PC-3 (cell line): Measurements from ENCODE around the gene DPEP2. TPM values are rescaled to one million over a fixed set of nuclear protein-coding genes. Genes with fewer than 3 reads are reported as not detected.
"Not testable (repeated sequence)": the region's sequence is repeated elsewhere in the genome, so short reads cannot be mapped to it uniquely, and the experiment has no call there.

ENCODE experiments used
- ATAC-seq: fragments of 200-7000 bp; cut with Tn5 transposase; 2 replicates; pipeline ENCODE4 v1.9.1; 2020; ENCODE audit warnings: mild to moderate bottlenecking, moderate library complexity
- BruUV-seq: library from RNA; stranded (reverse); fragments of 400-500 nt; replicated peaks from 2 replicates; lab custom pipeline; 2021; lab: Mats Ljungman, UMichigan
- CTCF ChIA-PET: fragments of 300-600 bp; sonication (Branson Sonifier 250); formaldehyde crosslinking; loops from one replicate; lab custom pipeline; 2022; ENCODE audit warnings: antibody characterized with exemption; lab: Charles Lee
- POLR2A ChIA-PET: fragments of 300-600 bp; sonication (Branson Sonifier 250); formaldehyde crosslinking; loops from one replicate; lab custom pipeline; 2022; ENCODE audit warnings: antibody characterized with exemption; ENCODE audit not compliant: unreplicated experiment; lab: Charles Lee
- DNase-seq: peaks from one replicate; pipeline ENCODE4 v3.0.0-alpha.2; 2015
- H2AFZ ChIP-seq: fragments of 300-600 bp; sonication (generic); 2 replicates; pipeline ENCODE4 v1.6.0; 2016; ENCODE audit warnings: antibody characterized with exemption, low read length
- H3F3A ChIP-seq: fragments of 300-600 bp; sonication (generic); one replicate; pipeline ENCODE4 v1.6.0; 2017; ENCODE audit warnings: antibody characterized with exemption, low read length, control low read depth, mild to moderate bottlenecking; ENCODE audit not compliant: unreplicated experiment
- H3K27ac ChIP-seq: fragments of 300-600 bp; sonication (generic); 2 replicates; pipeline ENCODE4 v1.5.1; 2016; ENCODE audit warnings: mild to moderate bottlenecking, low read length
- H3K27me3 ChIP-seq: fragments of 300-600 bp; sonication (generic); 2 replicates; pipeline ENCODE4 v1.6.1; 2016; ENCODE audit warnings: low read length, mixed read lengths
- H3K36me3 ChIP-seq: fragments of 300-600 bp; sonication (generic); 2 replicates; pipeline ENCODE4 v1.6.1; 2016; ENCODE audit warnings: low read depth, mixed run types, low read length, mixed read lengths
- H3K4me1 ChIP-seq: fragments of 300-600 bp; sonication (generic); 2 replicates; pipeline ENCODE4 v1.5.1; 2016; ENCODE audit warnings: low read length; ENCODE audit not compliant: insufficient read depth
- H3K4me2 ChIP-seq: fragments of 300-600 bp; sonication (generic); 2 replicates; pipeline ENCODE4 v1.6.0; 2016; ENCODE audit warnings: low read length
- H3K4me3 ChIP-seq: fragments of 300-600 bp; sonication (generic); 2 replicates; pipeline ENCODE4 v1.5.1; 2016; ENCODE audit warnings: mild to moderate bottlenecking, low read length, mixed read lengths
- H3K79me2 ChIP-seq: fragments of 300-600 bp; sonication (generic); 2 replicates; pipeline ENCODE4 v1.6.1; 2017; ENCODE audit warnings: low read length, mixed read lengths
- H3K9ac ChIP-seq: fragments of 300-600 bp; sonication (generic); 2 replicates; pipeline ENCODE4 v1.6.0; 2016; ENCODE audit warnings: mild to moderate bottlenecking, low read length
- H3K9me2 ChIP-seq: fragments of 300-600 bp; sonication (generic); replicated peaks from 2 replicates; pipeline ENCODE4 v1.6.1; 2016; ENCODE audit warnings: mixed run types, low read length, mixed read lengths
- H3K9me3 ChIP-seq: fragments of 300-600 bp; sonication (generic); 2 replicates; pipeline ENCODE4 v1.6.1; 2016; ENCODE audit warnings: low read length, mixed read lengths
- H4K20me1 ChIP-seq: fragments of 300-600 bp; sonication (generic); 2 replicates; pipeline ENCODE4 v1.6.1; 2016; ENCODE audit warnings: low read length, mixed read lengths
- EZH2 ChIP-seq: fragments of 300-600 bp; sonication (generic); IDR thresholded peaks from one replicate; pipeline ENCODE4 v1.6.1; 2017; ENCODE audit warnings: antibody characterized with exemption, mild to moderate bottlenecking, low read length; ENCODE audit not compliant: unreplicated experiment
- EZH2phosphoT487 ChIP-seq: fragments of 300-600 bp; sonication (generic); IDR thresholded peaks from 2 replicates; pipeline ENCODE4 v1.6.1; 2018; ENCODE audit warnings: mild to moderate bottlenecking, antibody characterized with exemption, low read length, borderline replicate concordance
- intact Hi-C: fragments of 100-400 bp; cut with micrococcal nuclease; formaldehyde crosslinking; loops from 2 replicates; pipeline ENCODE4 v1.9.0; 2023
- total RNA-seq: library from RNA; depleted of rRNA; stranded (reverse); fragments of >200 nt; gene quantifications from 2 replicates; pipeline ENCODE4 v1.2.3, GENCODE V29; 2014
- TF ChIP-seq, protein P1 (sequence below): fragments of 300-600 bp; sonication (generic); conservative IDR thresholded peaks from 2 replicates; pipeline ENCODE4 v1.5.1; 2017; ENCODE audit warnings: antibody characterized with exemption, low read depth, mild to moderate bottlenecking, low read length

The DPEP2 gene
- total RNA-seq, 1 experiment from 2014 or later = not detected

DNA sequence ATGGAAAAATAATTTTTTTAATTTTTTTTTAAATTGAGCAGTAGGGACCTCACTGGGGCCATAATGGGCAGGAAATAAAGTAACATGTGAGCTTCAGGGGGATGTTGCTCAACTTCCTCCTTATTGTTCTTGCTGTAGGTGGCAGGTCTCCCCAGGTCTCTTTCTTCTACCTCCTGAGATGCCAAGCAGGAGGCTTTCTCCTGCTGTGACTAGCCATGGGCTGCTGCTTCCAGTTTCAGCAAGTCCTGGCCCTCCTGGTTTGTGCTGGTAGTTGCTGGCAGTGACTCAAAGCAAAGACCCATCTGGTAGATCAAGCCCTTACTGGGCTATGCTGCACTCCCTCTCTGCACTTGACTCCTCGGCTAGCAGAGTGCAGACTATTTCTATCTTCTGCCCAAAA, 14.2 kb upstream of the DPEP2 start:
- Histone ChIP-seq H3K9me2 (no peaks in the 10 kb centered on the region), H3K9ac (no peak overlapping the region), H3F3A (no peaks in the 10 kb centered on the region), H3K36me3 (no peaks in the 10 kb centered on the region), H3K27me3 (no peaks in the 10 kb centered on the region), H3K27ac (no peak overlapping the region), H3K9me3 (no peaks in the 10 kb centered on the region), H3K79me2 (no peaks in the 10 kb centered on the region), H4K20me1 (no peaks in the 10 kb centered on the region), H3K4me3 (no peak overlapping the region), H3K4me2 (no peak overlapping the region), H3K4me1 (no peaks in the 10 kb centered on the region), H2AFZ (no peak overlapping the region)
- no TSS peak for BruUV-seq
- ChIA-PET POLR2A (no interaction called here), CTCF (no interaction called here)
- ATAC-seq (no peak), DNase-seq (no peak)
- intact Hi-C loops = no loop called here
- TF ChIP-seq EZH2 (no peak), EZH2phosphoT487 (no peak)
- TF ChIP-seq, protein P1, sequence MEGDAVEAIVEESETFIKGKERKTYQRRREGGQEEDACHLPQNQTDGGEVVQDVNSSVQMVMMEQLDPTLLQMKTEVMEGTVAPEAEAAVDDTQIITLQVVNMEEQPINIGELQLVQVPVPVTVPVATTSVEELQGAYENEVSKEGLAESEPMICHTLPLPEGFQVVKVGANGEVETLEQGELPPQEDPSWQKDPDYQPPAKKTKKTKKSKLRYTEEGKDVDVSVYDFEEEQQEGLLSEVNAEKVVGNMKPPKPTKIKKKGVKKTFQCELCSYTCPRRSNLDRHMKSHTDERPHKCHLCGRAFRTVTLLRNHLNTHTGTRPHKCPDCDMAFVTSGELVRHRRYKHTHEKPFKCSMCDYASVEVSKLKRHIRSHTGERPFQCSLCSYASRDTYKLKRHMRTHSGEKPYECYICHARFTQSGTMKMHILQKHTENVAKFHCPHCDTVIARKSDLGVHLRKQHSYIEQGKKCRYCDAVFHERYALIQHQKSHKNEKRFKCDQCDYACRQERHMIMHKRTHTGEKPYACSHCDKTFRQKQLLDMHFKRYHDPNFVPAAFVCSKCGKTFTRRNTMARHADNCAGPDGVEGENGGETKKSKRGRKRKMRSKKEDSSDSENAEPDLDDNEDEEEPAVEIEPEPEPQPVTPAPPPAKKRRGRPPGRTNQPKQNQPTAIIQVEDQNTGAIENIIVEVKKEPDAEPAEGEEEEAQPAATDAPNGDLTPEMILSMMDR = no peak

- H3K4me1 ChIP-seq, H3K4me2 ChIP-seq, intact Hi-C loops, BruUV-seq, H3K9me3 ChIP-seq, H4K20me1 ChIP-seq, H3K79me2 ChIP-seq, ATAC-seq, H3K27me3 ChIP-seq, H3F3A ChIP-seq, H3K4me3 ChIP-seq, H2AFZ ChIP-seq, H3K36me3 ChIP-seq, H3K9ac ChIP-seq, DNase-seq, H3K9me2 ChIP-seq, H3K27ac ChIP-seq, POLR2A ChIA-PET, CTCF ChIA-PET: not testable (repeated sequence)
Observed at GRCh38 chr16:68009872-68010271, 10.6 kb upstream of the DPEP2 start.

DNA sequence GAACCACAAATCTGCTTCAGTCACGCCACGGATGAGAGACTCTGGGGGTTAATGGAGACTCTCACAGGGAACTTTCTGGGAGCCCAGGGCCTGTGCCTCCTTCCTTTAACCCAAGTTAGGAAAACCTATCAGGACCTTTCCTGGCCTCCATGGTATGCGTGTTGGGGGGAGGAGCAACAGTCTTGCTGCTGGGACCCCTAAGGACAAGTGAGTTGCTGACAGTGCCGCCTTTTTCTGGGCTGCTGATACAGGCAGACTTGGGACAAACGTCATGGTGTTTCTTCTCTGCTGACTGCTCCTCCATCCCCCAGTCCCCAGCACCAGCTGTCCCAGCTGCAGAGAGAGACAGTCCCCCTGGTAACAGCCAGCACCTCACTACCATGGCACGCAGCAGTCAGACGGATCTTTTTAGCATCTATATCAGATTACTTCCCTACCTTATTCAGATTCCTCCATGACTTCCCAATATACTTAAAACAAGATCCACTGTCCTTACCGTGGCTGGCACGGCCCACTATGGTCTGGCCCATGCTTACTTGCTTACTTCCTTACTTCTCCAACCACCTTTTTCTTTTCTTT, 10.0 kb upstream of the DPEP2 start:
- intact Hi-C loops = no loop called here
- no peak overlapping the region for H3K4me3 ChIP-seq
- H3K79me2 ChIP-seq = no peaks in the 10 kb centered on the region
- TF ChIP-seq, protein P1 = no peak
- TF ChIP-seq EZH2phosphoT487 (no peak), EZH2 (no peak)
- H3K9ac ChIP-seq = no peak overlapping the region
- H3K9me2 ChIP-seq = no peaks in the 10 kb centered on the region
- no peaks in the 10 kb centered on the region for H3K4me1 ChIP-seq
- POLR2A ChIA-PET = no interaction called here
- no peak for ATAC-seq
- CTCF ChIA-PET = no interaction called here
- no peak overlapping the region for H3K4me2 ChIP-seq
- no peaks in the 10 kb centered on the region for H4K20me1 ChIP-seq
- H2AFZ ChIP-seq = no peak overlapping the region
- no peaks in the 10 kb centered on the region for H3K36me3 ChIP-seq
- no TSS peak for BruUV-seq
- H3K27ac ChIP-seq = no peak overlapping the region
- no peak for DNase-seq
- H3K27me3 ChIP-seq = no peaks in the 10 kb centered on the region
- H3F3A ChIP-seq = no peaks in the 10 kb centered on the region
- no peaks in the 10 kb centered on the region for H3K9me3 ChIP-seq
